Measurements from ENCODE around the gene KRTAP4-8. TPM values are rescaled to one million over a fixed set of nuclear protein-coding genes. Genes with fewer than 3 reads are reported as not detected.
"Not testable (repeated sequence)": the region's sequence is repeated elsewhere in the genome, so short reads cannot be mapped to it uniquely, and the experiment has no call there.

Gene KRTAP4-8
- total RNA-seq, 1 experiment from 2014 or later: not detected

GRCh38 chr17:41141361-41141760, 43.4 kb upstream of the KRTAP4-8 start:
- CTCF ChIA-PET: no interaction called here
- Histone ChIP-seq H3K27ac (peak overlapping the region; percentile 94), H3K4me2 (peak overlapping the region; percentile 6; the same call in 1 of the 2 replicates), H3K4me3 (no peak overlapping the region), H3K36me3 (ENCODE audit: low read depth) (no peaks in the 10 kb centered on the region), H3K27me3 (ENCODE audit: insufficient read depth, low read depth) (no peaks in the 10 kb centered on the region), H3K4me1 (replicated peaks; ENCODE audit: insufficient read depth) (peaks cover 17% of the 10 kb centered on the region), H3K79me2 (ENCODE audit: low read depth) (no peaks in the 10 kb centered on the region), H3F3A (ENCODE audit: insufficient read depth, low read depth) (peaks cover 16% of the 10 kb centered on the region; the same call in 1 of the 2 replicates), H4K20me1 (ENCODE audit: insufficient read depth) (no peaks in the 10 kb centered on the region), H3K9me3 (ENCODE audit: insufficient read depth, low read depth) (peaks cover 9% of the 10 kb centered on the region), H3K9me2 (ENCODE audit: insufficient read depth) (no peaks in the 10 kb centered on the region), H2AFZ (no peak overlapping the region)
- no TSS peak for BruUV-seq (replicated peaks)
- no peak for DNase-seq
- no peak for TF ChIP-seq EZH2 (IDR thresholded peaks at IDR 0.05; ENCODE audit: low read depth)
- no peak for TF ChIP-seq CTCF (conservative IDR thresholded peaks at IDR 0.05)
- POLR2A ChIA-PET (ENCODE audit: unreplicated experiment): interaction anchor here (0.7 kb wide), 1 partner anchor 245 kb away, joined by 9 read pairs; no protein-coding TSS in a partner anchor
- intact Hi-C loops (cut with micrococcal nuclease; ENCODE audit: unreplicated experiment): no loop called here

GRCh38 chr17:41140360-41141131, 42.6 kb upstream of the KRTAP4-8 start, which contains the start of gene KRTAP4-6:
TSS of gene KRTAP4-6 (minus strand) at chr17:41140544. CDS start at chr17:41140487, 57 bp downstream.
- Histone ChIP-seq H3K9me3 (ENCODE audit: insufficient read depth, low read depth) (peaks cover 9% of the 10 kb centered on the region), H3K4me2 (peak within 1 kb of the TSS; percentile 19; the same call in 1 of the 2 replicates), H3K4me3 (no peak within 1 kb of the TSS), H3K27me3 (ENCODE audit: insufficient read depth, low read depth) (no peaks in the 10 kb centered on the region), H3K9me2 (ENCODE audit: insufficient read depth) (no peaks in the 10 kb centered on the region), H3K4me1 (replicated peaks; ENCODE audit: insufficient read depth) (peaks cover 17% of the 10 kb centered on the region), H3K36me3 (ENCODE audit: low read depth) (no peaks in the 10 kb centered on the region), H3F3A (ENCODE audit: insufficient read depth, low read depth) (peaks cover 16% of the 10 kb centered on the region; the same call in 1 of the 2 replicates), H2AFZ (no peak within 1 kb of the TSS), H3K27ac (peak within 1 kb of the TSS; percentile 94), H4K20me1 (ENCODE audit: insufficient read depth) (no peaks in the 10 kb centered on the region), H3K79me2 (ENCODE audit: low read depth) (no peaks in the 10 kb centered on the region)
- POLR2A ChIA-PET (ENCODE audit: unreplicated experiment): interaction anchor here (0.7 kb wide), 1 partner anchor 381 kb away, joined by 4 read pairs; no protein-coding TSS in a partner anchor
- DNase-seq: peak; percentile 24 to 96
- intact Hi-C loops (cut with micrococcal nuclease; ENCODE audit: unreplicated experiment): loop anchor here (1.0 kb wide), 1 partner anchor 225 kb away; no protein-coding TSS in a partner anchor
- CTCF ChIA-PET: interaction anchor here (0.6 to 0.7 kb wide), 2 partner anchors 182 to 409 kb away, joined by 3 to 5 read pairs; no protein-coding TSS in a partner anchor
- no TSS peak for BruUV-seq (replicated peaks)
- no peak for TF ChIP-seq CTCF (conservative IDR thresholded peaks at IDR 0.05)
- no peak for TF ChIP-seq EZH2 (IDR thresholded peaks at IDR 0.05; ENCODE audit: low read depth)

GRCh38 chr17:41139865-41140264, 41.9 kb upstream of the KRTAP4-8 start:
- H3K27me3 ChIP-seq (ENCODE audit: insufficient read depth, low read depth); POLR2A ChIA-PET (ENCODE audit: unreplicated experiment); DNase-seq; BruUV-seq (replicated peaks); H3K4me2 ChIP-seq; H2AFZ ChIP-seq; H3K79me2 ChIP-seq (ENCODE audit: low read depth); H3K9me2 ChIP-seq (ENCODE audit: insufficient read depth); H3K36me3 ChIP-seq (ENCODE audit: low read depth); H3K9me3 ChIP-seq (ENCODE audit: insufficient read depth, low read depth); CTCF ChIA-PET; H4K20me1 ChIP-seq (ENCODE audit: insufficient read depth); H3K4me3 ChIP-seq: not testable (repeated sequence)
- Histone ChIP-seq H3K27ac (peak overlapping the region; percentile 94), H3K4me1 (replicated peaks; ENCODE audit: insufficient read depth) (peaks cover 17% of the 10 kb centered on the region), H3F3A (ENCODE audit: insufficient read depth, low read depth) (peaks cover 16% of the 10 kb centered on the region; the same call in 1 of the 2 replicates)
- intact Hi-C loops (cut with micrococcal nuclease; ENCODE audit: unreplicated experiment): loop anchor here (1.0 kb wide), 1 partner anchor 225 kb away; no protein-coding TSS in a partner anchor
